Measurements from ENCODE around the gene SNX1.
"Not testable (repeated sequence)": the region's sequence is repeated elsewhere in the genome, so short reads cannot be mapped to it uniquely, and the experiment has no call there.

The SNX1 gene

DNA sequence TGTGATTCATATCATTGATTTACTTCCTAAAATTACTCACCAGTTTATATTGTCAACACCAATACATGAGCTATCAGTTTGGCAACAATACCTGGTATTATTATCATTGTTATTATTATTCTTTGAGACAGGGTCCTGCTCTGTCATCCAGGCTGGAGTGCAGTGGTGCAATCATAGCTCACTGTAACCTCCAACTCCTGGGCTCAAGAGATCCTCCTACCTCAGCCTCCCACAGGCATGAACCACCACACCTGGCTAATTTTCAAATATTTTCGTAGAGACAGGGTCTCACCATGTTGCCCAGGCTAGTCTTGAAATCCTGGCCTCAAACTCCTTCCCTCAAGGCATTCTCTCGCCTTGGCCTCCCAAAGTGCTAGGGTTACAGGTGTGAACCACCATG, 22.3 kb upstream of the SNX1 start:
- DNase-seq, result not testable (repeated sequence)

DNA sequence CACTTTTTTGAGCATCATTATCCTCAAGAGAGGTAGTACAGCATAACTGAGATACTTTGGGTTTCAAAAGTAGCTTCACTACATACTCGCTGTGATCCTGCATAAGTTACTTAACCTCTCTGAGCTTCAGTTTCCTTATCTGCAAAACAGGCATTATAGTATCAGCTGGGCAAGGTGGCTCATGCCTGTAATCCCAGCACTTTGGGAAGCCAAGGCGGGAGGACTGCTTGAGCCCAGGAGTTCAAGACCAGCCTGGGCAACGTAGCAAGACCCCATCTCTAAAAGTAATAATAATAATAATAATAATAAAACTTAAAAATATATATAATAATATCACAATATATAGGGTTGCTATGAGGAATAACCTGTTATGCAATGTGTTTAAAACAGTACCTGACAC, 13.0 kb upstream of the SNX1 start:
- no peak for DNase-seq

DNA sequence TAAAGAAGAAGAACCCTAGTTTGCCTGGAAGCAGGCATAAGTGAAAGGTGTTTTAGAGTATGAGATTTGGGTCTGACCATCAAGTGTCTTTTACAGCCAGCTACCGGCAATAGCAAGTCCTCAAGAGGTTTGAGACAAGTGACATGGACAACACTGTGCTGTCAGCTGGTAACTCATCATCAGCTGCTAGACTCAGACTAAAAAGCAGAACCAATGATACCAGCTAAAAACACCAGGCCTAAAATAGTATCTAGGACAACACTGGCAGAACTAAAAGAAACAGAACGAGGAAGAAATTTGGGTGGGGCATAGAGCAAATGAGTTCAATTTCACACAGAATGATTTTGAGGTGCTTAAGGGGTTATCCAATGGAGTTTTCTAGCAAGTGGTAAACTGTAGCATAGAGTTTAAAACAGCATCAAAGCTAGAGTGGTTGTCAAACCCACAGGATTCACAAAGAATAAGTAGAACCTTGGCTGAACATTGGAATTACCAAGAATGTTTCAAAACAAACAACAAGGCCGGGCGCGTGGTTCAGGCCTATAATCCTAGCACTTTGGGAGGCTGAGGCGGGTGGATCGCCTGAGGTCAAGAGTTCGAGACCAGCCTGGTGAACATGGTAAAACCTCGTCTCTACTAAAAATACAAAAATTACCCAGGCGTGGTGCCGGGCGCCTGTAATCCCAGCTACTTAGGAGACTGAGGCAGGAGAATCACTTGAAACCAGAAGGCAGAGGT, 6.1 kb upstream of the SNX1 start:
- no peak for DNase-seq

DNA sequence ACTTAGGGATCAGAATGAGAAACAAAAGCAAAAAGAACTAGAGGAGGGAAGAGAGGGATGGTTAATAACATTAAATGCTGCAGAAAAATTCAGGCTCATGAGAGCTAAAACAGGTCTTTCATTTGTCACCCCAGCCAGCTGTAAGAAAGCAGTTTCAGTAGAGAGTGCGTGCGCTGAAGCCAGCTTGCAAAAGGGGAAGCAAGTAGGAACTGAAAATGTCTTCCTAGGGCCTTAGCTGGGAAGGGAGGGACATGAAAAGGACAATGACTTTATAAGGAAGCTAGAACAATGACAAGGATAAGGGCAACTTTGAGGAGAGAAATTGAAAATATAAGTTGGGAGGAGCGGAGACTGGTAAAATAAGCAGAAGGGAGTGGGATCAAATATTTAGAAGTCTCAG, 5.3 kb upstream of the SNX1 start:
- no peak for DNase-seq

DNA sequence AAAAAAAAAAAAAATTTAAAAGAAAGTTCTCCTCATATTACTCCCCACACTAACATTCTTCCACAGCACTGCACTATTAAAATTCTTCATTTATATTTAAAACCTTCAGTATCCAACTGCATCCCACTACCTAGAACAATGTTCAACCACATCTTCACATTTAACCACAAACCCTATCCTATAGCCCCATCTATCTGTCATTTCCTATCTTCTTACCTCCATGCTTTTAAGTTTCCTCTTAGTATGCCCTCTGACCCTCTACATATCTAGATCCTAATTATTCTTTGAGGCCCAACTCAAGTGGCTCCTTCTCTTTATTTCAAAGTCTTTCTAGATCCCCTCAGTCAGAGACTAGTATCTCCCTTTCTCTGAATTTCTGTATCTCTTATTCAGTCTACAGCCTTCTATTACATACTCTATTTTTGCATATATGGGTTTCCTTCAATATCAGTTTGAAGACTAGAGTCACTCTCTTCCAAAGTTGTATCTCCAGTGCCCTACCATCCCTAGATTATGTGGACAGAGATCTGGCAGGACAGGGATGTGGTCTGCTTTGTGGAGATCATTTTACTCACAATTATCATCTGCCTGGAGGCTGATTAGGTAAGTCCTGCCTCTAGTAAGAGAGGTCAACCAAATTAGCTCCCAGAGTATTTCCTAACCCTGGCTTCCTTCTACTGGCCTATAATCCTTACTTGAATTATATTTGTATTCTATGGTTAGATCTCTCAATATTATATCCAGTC, 3.5 kb upstream of the SNX1 start:
- no peak for DNase-seq

DNA sequence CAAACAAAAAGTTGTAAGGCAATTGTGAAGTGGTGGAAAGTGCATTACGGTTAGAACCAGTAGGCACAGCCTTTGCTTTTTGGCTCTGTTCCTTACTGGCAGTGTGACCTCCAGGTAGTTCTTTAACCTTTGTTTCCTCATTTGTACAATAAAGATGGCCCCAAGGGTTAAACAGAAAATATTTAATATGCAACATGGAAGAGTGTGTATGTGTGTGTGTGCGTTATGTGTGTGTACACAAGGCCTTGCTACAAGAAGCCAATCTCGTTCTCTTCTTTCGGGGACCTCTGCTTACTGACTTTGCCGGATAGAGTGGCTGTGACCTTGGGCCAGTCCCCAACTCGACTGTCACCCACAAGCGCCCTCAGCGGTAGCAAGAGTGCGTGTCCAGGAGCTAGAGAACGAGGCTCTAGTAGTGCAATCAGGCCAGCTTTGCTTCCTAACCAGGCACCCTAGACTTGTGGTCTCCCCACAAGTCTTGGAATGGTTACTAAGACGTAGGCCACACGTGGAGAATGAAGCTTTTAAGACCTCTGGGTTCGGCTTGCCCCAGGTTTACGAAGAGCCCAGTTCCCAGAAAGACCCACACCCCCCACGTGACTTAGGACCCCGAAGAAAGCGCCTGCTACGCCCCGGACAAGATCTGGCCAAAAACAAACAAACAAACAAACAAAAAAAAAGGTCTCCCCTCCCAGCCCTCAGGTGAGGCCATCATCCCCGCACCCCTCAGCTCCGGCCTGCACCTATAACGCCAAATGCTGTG, 2.7 kb upstream of the SNX1 start:
- DNase-seq, result peak; percentile 25

DNA sequence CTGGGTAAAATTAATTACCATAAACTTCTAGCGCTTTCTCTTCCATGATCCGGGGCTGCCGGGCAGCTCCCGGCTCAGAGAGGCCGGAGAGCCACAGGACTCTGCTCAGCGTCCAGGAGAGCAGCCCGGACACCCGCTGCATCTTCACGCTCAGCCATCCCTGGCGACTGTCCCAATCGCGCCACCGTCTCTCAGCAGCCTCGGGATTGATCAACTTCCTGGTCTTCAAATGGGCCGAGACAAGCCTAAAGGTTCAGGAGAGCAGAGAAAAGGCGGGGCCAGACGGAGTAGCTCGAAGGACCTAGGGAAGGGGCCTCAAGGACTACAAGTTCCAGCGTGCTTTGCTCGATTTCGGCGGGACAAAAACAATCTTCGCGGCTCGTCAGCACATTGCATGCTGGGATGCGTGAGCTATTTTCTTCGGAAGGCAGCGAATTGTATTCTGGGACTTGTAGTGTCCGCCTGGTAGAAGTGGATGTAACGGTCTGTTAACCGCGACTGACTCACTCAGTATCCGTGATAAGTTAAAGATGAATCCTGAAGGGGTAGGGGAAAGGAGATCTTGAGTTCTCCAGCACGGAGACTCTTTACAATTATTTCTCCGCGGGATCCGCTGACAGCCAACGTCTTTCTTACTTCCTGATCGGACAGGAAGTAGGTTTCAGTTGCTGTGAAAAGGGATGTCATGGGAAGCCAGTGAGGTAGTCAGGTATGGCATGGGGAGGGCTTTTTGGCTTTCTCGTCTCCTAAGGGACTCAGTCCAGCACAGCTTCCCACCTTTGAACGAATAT, 2.0 kb upstream of the SNX1 start, which contains the start of gene CIAO2A:
TSS of gene CIAO2A (minus strand) at position 212 of the 791 bp plus-strand sequence. CDS start at position 142, 70 bp downstream.
- DNase-seq, result peak; percentile 87

DNA sequence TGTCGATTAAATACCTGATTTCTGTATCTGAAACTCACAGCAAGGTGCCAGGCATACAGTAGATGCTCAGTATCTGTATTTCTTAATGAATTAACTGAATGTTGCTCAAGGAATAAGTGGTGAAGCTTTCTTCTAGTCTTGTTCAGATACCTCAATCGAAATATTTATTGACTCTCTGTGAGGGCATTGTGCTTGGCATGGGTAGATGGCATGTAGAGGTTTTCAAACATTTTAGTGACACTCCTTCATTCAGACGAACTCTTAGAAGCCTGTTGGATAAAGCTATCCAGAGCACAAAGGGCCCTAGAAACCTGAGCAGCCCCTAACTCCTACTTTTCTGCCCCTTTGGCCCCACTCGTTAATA, 369 bp upstream of the SNX1 start:
- DNase-seq, result no peak

DNA sequence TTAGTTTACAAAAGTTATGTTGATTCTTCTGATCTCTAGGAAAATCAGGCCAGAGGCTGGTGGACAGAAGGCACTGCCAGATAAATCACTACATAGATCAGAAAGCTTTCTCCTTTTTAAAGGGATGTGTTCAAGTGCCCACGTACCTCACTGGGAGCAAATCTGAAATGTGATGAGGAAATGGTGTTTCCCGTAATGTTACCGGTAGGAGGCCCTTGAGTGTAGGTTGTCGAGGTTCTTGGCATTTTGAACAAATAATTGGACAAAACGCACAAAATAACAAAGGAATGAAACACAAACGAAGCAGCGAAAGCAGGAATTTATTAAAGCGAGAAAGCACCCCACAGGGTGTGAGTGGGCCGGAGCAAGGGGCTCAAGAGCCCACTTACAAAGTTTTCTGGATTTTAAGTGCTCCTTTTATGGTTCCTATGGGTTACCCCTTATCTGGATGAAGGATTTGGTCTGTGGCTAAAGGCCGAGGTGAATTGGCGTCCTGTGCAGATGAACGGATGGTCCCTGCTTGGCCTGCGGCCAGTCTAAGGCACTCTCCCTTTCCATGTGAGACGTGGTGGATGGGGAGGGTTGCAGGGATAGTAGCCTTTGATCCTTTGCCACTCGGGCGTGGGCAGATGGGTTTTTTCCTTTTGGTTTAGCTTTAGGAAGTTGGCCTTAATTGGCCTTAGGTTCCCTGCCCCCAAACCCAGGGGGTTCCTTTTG, 1.0 kb downstream of the SNX1 start:
- DNase-seq, result no peak

DNA sequence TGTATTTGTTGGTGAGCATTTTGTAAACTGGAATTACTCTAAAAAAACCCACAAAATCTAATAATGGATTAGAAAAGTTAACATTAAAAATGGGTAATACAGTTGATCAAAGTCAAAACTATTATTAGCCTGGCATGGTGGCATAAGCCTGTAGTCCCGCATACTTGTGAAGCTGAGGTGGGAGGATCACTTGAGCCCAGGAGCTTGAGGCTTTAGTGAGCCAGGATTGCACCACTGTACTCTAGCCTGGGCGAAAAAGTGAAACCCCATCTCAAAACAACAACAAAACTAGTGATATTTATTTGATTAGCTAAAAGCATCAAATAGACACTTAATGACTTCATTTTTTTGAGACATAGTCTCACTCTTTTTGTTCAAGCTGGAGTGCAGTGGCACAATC, 3.6 kb downstream of the SNX1 start:
- no peak for DNase-seq

DNA sequence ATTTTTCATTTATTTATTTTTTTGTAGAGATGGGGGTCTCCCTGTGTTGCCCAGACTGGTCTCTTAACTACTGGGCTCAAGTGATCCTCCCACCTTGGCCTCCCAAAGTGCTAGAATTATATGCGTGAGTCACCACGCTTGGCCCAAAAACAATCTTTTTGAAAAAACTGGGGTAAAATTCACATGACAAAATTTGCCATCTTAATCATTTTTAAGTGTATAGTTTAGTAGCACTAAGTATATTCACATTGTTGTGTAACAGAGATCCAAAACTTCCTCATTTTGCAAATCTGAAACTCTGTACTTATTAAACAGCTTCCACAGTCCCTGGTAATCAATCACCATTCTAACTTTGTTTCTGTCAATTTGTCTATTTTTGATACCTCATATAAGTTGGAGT, 5.2 kb downstream of the SNX1 start:
- no peak for DNase-seq

DNA sequence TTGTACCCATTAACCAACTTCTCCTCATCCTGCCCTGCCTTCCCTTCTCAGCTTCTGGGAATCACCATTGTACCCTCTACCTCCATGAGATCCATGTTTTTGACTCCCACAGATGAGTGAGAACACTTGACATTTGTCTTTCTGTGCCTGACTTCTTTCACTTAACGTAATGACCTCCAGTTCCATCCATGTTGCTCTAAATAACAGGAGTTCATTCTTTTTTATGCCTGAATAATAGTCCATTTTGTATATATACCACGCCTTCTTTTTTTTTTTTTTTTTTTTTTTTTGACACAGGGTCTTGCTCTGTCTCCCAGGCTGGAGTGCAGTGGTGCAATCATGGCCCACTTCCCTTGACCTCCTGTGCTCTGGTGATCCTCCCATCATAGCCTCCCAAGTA, 6.7 kb downstream of the SNX1 start:
- DNase-seq, result no peak

DNA sequence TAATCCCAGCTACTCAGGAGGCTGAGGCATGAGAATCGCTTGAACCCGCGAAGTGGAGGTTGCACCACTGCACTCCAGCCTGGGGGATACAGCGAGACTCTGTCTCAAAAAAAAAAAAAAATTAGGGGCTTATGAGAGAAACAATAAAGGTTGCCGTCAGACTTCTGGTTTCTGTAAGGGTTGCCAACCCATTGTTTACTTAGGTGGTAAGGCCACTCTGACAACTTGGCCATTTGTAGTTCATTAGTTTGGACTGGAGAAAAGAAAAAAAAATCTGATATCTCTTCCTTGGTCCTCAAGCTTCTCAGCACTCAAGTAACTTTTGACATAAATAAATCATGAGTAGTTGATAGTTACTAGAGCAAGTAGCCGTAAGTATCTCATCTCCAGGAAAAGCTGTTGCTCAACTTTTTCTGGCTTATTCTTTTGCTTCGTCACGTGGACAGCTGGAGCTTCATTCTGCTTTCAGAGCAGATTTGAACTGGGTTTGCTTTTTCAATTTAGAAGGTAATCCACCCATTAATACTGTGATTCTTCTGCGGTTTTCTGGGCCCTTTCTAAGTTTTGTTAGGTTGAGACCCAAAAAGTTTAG, 9.4 kb downstream of the SNX1 start:
- no peak for DNase-seq

DNA sequence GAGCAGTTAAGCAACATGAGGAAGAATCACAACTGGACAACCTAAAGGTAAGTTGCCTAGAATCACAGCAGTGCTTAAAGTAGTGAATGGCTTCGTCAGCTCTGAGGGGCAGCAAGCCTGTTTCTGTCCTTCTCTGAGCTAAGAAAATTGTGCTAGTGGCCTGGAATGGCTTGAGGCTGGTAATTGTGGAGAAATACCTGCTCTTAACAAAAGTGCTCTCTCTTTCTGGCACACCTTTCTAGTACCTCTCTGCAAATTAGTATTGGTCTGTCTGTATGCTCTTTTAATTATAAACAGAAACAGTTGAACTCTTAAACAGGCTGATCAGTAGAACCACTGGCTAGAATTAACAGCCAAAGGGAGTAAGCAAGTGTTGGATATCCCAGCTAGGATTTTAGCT, 11.6 kb downstream of the SNX1 start:
- DNase-seq, result no peak

DNA sequence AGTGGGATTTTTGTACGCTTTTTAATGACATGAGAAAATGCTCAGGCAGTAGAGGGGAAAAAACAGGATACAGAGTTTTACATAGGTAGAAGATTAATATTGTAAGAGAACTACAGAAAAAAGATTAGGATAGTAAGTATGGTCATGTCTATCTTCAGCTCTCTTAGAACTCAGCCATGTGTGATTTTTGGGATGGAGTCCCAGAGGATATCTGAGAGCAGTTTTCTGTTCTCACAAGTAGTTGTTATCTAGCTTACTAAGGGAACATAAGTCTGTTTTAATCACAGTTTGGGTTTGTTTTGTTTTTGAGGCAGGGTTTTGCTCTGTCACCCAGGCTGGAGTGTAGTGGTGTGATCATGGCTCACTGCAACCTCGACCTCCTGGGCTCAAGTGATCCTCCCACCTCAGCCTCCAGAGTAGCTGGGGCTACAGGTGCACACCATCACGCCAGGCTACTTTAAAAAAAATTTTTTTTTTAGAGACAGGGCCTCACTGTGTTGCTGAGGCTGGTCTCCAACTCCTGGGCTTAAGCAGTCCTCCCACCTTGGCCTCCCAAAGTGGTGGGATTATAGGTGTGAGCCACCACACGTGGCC, 14.4 kb downstream of the SNX1 start:
- DNase-seq, result not testable (repeated sequence)

DNA sequence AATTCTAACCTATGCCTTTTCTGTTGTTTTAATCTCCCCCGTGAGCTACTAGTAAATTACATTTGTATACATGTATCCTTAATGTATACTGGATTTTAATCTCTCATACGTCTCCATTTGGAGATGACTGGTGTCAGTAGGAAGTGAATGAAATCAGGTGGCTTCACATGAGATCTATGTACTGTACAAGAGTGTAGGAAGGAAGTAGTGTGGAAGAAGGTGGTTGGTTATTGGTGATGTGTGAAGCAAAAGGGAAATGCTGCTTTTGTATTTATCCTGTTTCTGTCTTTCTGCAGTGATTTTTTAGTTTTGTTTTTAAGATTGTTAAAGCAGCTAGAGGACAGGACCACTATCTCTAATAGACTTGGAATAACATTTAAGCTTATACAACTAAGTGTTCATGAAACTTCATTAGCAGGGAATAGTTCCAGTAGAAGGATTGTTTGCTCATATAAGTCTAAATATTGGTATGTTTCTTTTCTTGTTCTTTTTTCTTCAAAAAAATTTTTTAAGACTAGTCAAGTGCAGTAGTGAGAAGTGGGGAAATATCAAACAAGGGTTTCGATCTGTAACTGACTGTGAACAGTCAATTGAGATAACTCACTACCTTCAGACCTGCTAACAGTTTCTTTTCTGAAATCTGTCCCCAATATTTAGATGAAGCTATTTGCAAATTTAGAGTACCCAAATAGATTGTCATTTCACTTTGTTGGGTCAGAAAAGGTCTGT, 15.3 kb downstream of the SNX1 start:
- no peak for DNase-seq

DNA sequence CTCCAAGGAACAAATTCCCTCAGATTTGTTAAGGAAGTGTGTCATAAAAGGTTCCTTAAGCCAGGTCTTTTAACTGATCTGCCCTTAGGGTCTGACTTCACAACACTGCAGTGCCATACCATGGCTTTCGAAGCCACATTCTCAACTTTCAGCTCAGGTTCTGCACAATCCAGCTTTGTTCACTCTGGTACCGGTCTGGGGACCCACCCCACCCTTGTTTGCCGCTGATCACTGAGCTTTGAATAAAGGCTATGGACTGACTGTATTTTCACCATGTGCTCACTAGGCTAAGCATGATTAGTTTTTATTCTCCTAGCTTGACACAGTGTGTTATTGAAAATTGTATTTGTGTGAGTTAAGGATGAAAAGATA, 15.9 kb downstream of the SNX1 start:
- no peak for DNase-seq

DNA sequence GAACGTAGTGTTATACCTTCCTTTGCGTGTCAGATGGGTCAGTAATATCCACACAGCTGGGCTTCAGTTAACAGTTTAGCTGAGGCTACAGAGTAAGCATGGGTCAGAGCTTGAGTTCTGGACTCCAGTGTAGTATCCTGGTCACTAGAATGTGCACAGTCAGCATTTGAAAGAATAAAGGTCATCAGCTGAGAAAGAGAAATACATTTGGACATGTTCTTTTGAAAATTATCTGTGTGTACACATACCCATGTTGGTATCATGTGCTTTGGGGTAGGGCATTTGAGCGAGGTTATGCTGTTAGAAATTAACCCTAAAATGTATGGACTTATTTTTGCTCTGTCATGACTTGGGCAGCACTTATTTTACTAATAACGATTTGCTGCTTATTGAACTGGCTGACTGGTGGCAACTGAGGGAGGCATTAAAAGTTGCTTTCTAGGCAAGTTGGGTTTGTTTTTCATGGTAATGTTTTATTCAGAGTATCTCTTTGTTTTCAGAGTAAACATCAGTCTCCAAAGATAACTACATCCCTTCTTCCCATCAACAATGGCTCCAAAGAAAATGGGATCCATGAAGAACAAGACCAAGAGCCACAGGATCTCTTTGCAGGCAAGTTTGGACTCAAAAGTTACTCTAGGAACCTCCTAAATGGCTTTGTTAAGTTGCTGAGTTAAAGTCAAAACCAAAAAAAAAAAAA, 16.4 kb downstream of the SNX1 start:
- no peak for DNase-seq

DNA sequence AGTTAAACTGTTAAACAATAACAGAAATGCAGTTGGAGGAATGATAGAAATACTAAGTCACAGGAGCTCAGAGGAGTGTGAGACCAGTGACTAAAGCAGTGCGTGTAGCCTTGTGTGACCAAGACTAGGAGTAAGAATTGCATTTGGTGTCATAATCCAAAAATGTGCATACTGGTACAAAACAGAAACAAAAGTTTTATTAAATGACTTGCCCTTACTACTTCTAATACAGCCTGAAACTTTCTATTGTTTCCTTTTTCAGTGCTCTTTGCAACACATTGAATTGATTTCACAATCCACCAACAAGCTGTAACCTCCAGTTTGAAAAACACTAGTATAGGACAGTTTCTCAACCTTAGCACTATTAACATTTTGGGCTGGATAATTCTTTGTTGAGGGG, 17.1 kb downstream of the SNX1 start:
- DNase-seq, result no peak

Measured in activated CD4-positive, alpha-beta T cell treated with anti-CD3 and anti-CD28 coated beads, Interleukin-2, amount 50 U/mL, for 1 hour (primary cell).